SK-N-SH (cell line): ENCODE data around the gene PKNOX2. TPM values are rescaled to one million over a fixed set of nuclear protein-coding genes. Genes with fewer than 3 reads are reported as not detected.

Source experiments
- CTCF ChIA-PET: fragments of 300-600, 350-600 bp; formaldehyde crosslinking; extraction: SDS; loops from one replicate; lab custom pipeline; 2021; lab: Yijun Ruan, JAX
- POLR2A ChIA-PET: fragments of 350-600 bp; sonication (Branson Sonifier 250); formaldehyde crosslinking; extraction: SDS; loops from one replicate; lab custom pipeline; 2020; ENCODE audit warnings: antibody characterized with exemption, inconsistent platforms; lab: Yijun Ruan, JAX
- DNase-seq: peaks from one replicate; pipeline ENCODE4 v3.0.0; 2012
- H2AFZ ChIP-seq: fragments of 200-600 bp; sonication (generic); 2 replicates; pipeline ENCODE4 v1.8.1; 2016; ENCODE audit warnings: antibody characterized with exemption, mild to moderate bottlenecking, low read depth
- H3F3A ChIP-seq: fragments of 200-600 bp; sonication (generic); replicated peaks from 2 replicates; pipeline ENCODE3; 2016; ENCODE audit warnings: antibody characterized with exemption, mild to moderate bottlenecking; ENCODE audit not compliant: insufficient read depth
- H3K27ac ChIP-seq, 2 experiments: fragments of 200-500 bp in 1 of 2; fragments of 200-600 bp in 1 of 2; sonication (Bioruptor generic) in 1 of 2; sonication (generic), shearing (Covaris generic) in 1 of 2; 2 replicates each; pipeline versions ENCODE4 v1.5.1 to v1.6.1; 2014 to 2016; ENCODE audit warnings: low read depth in 2 of 2, inconsistent platforms in 1 of 2, low read length in 1 of 2, mild to moderate bottlenecking in 1 of 2, mixed read lengths in 1 of 2
- H3K27me3 ChIP-seq: fragments of 200-600 bp; sonication (generic), shearing (Covaris generic); 2 replicates; pipeline ENCODE4 v1.6.1; 2016; ENCODE audit warnings: mixed run types; ENCODE audit not compliant: insufficient read depth
- H3K36me3 ChIP-seq, 2 experiments: fragments of 200-500 bp in 1 of 2; fragments of 200-600 bp in 1 of 2; sonication (Bioruptor generic) in 1 of 2; sonication (generic) in 1 of 2; replicated peaks in 1 of 2; 2 replicates each; pipeline versions ENCODE3 to v1.5.1; 2014 to 2016; ENCODE audit warnings: low read length in 1 of 2, mild to moderate bottlenecking in 1 of 2; ENCODE audit not compliant: insufficient read depth in 2 of 2, control insufficient read depth in 1 of 2
- H3K4me1 ChIP-seq, 2 experiments: fragments of 200-500 bp in 1 of 2; fragments of 200-600 bp in 1 of 2; sonication (Bioruptor generic) in 1 of 2; sonication (generic), shearing (Covaris generic) in 1 of 2; 2 replicates each; pipeline versions ENCODE4 v1.5.1 to v1.6.1; 2014 to 2016; ENCODE audit warnings: low read depth in 1 of 2, low read length in 1 of 2, mixed run types in 1 of 2; ENCODE audit not compliant: insufficient read depth in 2 of 2, control insufficient read depth in 1 of 2
- H3K4me2 ChIP-seq: fragments of 200-600 bp; sonication (generic), shearing (Covaris generic); 2 replicates; pipeline ENCODE4 v1.6.1; 2017; ENCODE audit warnings: mixed run types
- H3K4me3 ChIP-seq, 2 experiments: fragments of 200-500 bp in 1 of 2; fragments of 200-600 bp in 1 of 2; sonication (Bioruptor generic) in 1 of 2; sonication (generic), shearing (Covaris generic) in 1 of 2; 2 replicates each; pipeline versions ENCODE4 v1.5.1 to v1.8.1; 2014 to 2016; ENCODE audit warnings: low read depth in 2 of 2, inconsistent platforms in 1 of 2, low read length in 1 of 2, mild to moderate bottlenecking in 1 of 2, mixed read lengths in 1 of 2, moderate library complexity in 1 of 2
- H3K79me2 ChIP-seq: fragments of 200-600 bp; sonication (generic); 2 replicates; pipeline ENCODE4 v1.8.1; 2017; ENCODE audit warnings: mild to moderate bottlenecking; ENCODE audit not compliant: insufficient read depth
- H3K9ac ChIP-seq: fragments of 200-600 bp; sonication (generic); 2 replicates; pipeline ENCODE4 v1.6.1; 2017; ENCODE audit warnings: mixed run types
- H3K9me2 ChIP-seq: fragments of 200-600 bp; sonication (generic); 2 replicates; pipeline ENCODE4 v1.6.1; 2017; ENCODE audit warnings: mixed run types
- H3K9me3 ChIP-seq: fragments of 200-600 bp; sonication (generic); 2 replicates; pipeline ENCODE4 v1.6.1; 2017; ENCODE audit warnings: mixed run types, mild to moderate bottlenecking, moderate library complexity
- H4K20me1 ChIP-seq: fragments of 200-600 bp; sonication (generic); 2 replicates; pipeline ENCODE4 v1.6.1; 2017; ENCODE audit warnings: mild to moderate bottlenecking, mixed run types; ENCODE audit not compliant: insufficient read depth
- CHD2 ChIP-seq: fragments of 150-350 bp; IDR thresholded peaks from 2 replicates; pipeline ENCODE4 v1.6.1; 2018; ENCODE audit warnings: low read length; ENCODE audit not compliant: partially characterized antibody
- EZH2phosphoT487 ChIP-seq: fragments of 200-600 bp; sonication (generic); IDR thresholded peaks from 2 replicates; pipeline ENCODE4 v1.6.1; 2017; ENCODE audit warnings: low read depth, mixed run types, mild to moderate bottlenecking, antibody characterized with exemption, moderate library complexity, borderline replicate concordance
- GATA2 ChIP-seq: sonication (generic); formaldehyde crosslinking; IDR thresholded peaks from 2 replicates; pipeline ENCODE4 v1.5.0; 2020; ENCODE audit warnings: mild to moderate bottlenecking, missing genetic modification reagents
- IRF3 ChIP-seq: fragments of 150-350 bp; IDR thresholded peaks from 2 replicates; pipeline ENCODE4 v1.6.1; 2016; ENCODE audit warnings: mild to moderate bottlenecking, low read depth, low read length
- JUND ChIP-seq: IDR thresholded peaks from 2 replicates; pipeline ENCODE4 v1.4.0; 2012
- MEF2A ChIP-seq: IDR thresholded peaks from 2 replicates; pipeline ENCODE4 v1.4.0; 2012; ENCODE audit warnings: low read depth, borderline replicate concordance
- MXI1 ChIP-seq: IDR thresholded peaks from 2 replicates; pipeline ENCODE4 v1.6.1; 2012; ENCODE audit warnings: mild to moderate bottlenecking, low read depth, low read length, improper control_type of control experiment
- RCOR1 ChIP-seq: fragments of 150-350 bp; IDR thresholded peaks from 2 replicates; pipeline ENCODE4 v1.6.1; 2017; ENCODE audit warnings: antibody characterized with exemption, low read length
- RFX5 ChIP-seq: IDR thresholded peaks from 2 replicates; pipeline ENCODE4 v1.6.1; 2012; ENCODE audit warnings: mild to moderate bottlenecking, improper control_type of control experiment, low read length
- RXRA ChIP-seq: IDR thresholded peaks from 2 replicates; pipeline ENCODE4 v1.4.0; 2012; ENCODE audit warnings: low read depth, mild to moderate bottlenecking, borderline replicate concordance
- TAF1 ChIP-seq: IDR thresholded peaks from 2 replicates; pipeline ENCODE4 v1.6.1; 2012; ENCODE audit warnings: low read depth, mild to moderate bottlenecking, low read length, moderate library complexity, borderline replicate concordance
- TCF12 ChIP-seq: IDR thresholded peaks from 2 replicates; pipeline ENCODE4 v1.4.0; 2012
- TEAD4 ChIP-seq: IDR thresholded peaks from 2 replicates; pipeline ENCODE4 v1.4.0; 2012; ENCODE audit warnings: mild to moderate bottlenecking, borderline replicate concordance; ENCODE audit not compliant: insufficient read depth
- USF1 ChIP-seq: IDR thresholded peaks from 2 replicates; pipeline ENCODE4 v1.4.0; 2012; ENCODE audit warnings: low read depth, borderline replicate concordance
- USF2 ChIP-seq: fragments of 150-350 bp; IDR thresholded peaks from 2 replicates; pipeline ENCODE4 v1.6.1; 2017; ENCODE audit warnings: antibody characterized with exemption, low read length, low read depth, borderline replicate concordance
- YY1 ChIP-seq: IDR thresholded peaks from 2 replicates; pipeline ENCODE4 v1.4.0; 2012; ENCODE audit warnings: low read depth, mild to moderate bottlenecking
- WGBS: methylation state at CpG from one replicate; pipeline ENCODE4 v1.1.6; 2017; ENCODE audit warnings: low lambda C conversion rate; 5-methylcytosine and 5-hydroxymethylcytosine counted together
- polyA plus RNA-seq, 3 experiments: library from polyadenylated mRNA; depleted of rRNA; stranded (reverse); fragments of >200 nt; gene quantifications; 2 replicates each; pipeline ENCODE4 v1.2.3, GENCODE V29; 2012

PKNOX2 gene
- polyA plus RNA-seq, 1 of the 3 experiments (the other 2 are of a cell fraction), result 0.02 TPM

DNA sequence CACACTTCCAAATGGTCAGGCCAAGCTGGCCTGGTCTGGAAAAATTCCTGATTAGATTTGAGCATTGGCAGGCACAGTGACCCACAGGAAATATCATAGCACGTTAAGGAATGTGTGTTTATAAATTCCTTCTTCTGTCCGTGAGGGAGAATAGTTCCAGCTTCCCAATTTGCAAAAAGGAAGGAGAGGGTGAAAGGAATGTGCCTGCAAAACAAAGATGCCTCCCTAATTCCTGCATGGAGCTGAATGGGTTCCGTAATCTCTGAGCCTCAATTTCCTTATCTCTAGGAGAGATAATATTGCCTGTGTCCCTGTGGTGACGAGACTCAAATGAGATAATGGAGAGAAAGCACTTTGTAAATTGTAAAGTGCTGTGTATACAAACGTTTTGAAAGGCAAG is 226.4 kb downstream of the PKNOX2 start:
- H3K4me2 ChIP-seq, result no peak overlapping the region; the same call in 1 of the 2 replicates
- no peaks in the 10 kb centered on the region for H3K36me3 ChIP-seq
- no peaks in the 10 kb centered on the region for H3F3A ChIP-seq
- H3K4me3 ChIP-seq, result no peak overlapping the region
- no peaks in the 10 kb centered on the region for H3K27me3 ChIP-seq
- peak; percentile 60 for DNase-seq
- H3K9me3 ChIP-seq, result no peaks in the 10 kb centered on the region
- ChIA-PET POLR2A (no interaction called here), CTCF (interaction anchor here (0.8 to 2.9 kb wide), 9 partner anchors 10 to 300 kb away, joined by 3 to 16 read pairs (median 4); no protein-coding TSS in a partner anchor)
- H2AFZ ChIP-seq, result peak overlapping the region; percentile 63; the same call in 1 of the 2 replicates
- no peaks in the 10 kb centered on the region for H3K9me2 ChIP-seq
- no peak overlapping the region for H3K27ac ChIP-seq
- peaks cover 0 to 6% of the 10 kb centered on the region in 2 experiments; a peak in 2 of 4 replicates for H3K4me1 ChIP-seq
- no peaks in the 10 kb centered on the region for H4K20me1 ChIP-seq
- no peaks in the 10 kb centered on the region for H3K79me2 ChIP-seq
- TF ChIP-seq IRF3, result no peak
- TF ChIP-seq RCOR1, result peak; percentile 70; the same call in 1 of the 2 replicates
- TF ChIP-seq YY1, result no peak
- TF ChIP-seq GATA2, result peak; percentile 83
- 9% methylated on average over 5 of the region's 5 CpGs for WGBS
- H3K9ac ChIP-seq, result no peak overlapping the region

DNA sequence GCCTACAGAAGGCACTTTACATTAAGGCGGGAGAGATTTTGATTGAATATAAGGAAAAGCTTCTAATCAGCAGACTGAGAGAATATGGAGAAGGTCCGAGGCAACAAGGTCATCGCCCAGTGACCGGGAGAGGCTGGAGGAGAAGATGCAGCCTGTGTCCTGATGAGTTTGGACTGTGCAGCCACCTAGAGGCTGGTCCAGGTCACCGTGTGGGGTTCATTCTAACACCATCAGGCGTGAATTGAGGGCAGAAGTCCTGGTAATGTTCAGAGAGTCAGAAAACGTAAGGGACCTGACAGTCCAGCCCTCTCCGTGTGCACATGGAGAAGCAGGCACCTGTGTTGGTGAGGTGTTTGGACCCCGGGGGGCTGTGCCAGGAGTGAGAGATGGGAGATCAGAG is 228.8 kb downstream of the PKNOX2 start:
- CTCF ChIA-PET, result interaction anchor here (3.0 kb wide), 1 partner anchor 11 kb away, joined by 20 read pairs; no protein-coding TSS in a partner anchor
- no peak for DNase-seq
- TF ChIP-seq EZH2phosphoT487 (no peak), RXRA (no peak), JUND (no peak), MEF2A (no peak), TCF12 (no peak), USF1 (no peak), MXI1 (no peak), TEAD4 (no peak), RFX5 (no peak), CHD2 (no peak), TAF1 (no peak), RCOR1 (no peak), USF2 (no peak)
- TF ChIP-seq, all 33 proteins: peak for 0
- Histone ChIP-seq H3K4me3 (no peak overlapping the region), H3K9ac (no peak overlapping the region), H3K36me3 (no peaks in the 10 kb centered on the region), H3K27me3 (no peaks in the 10 kb centered on the region), H3K4me1 (peaks cover 0 to 6% of the 10 kb centered on the region in 2 experiments; a peak in 2 of 4 replicates), H2AFZ (no peak overlapping the region), H3K9me3 (no peaks in the 10 kb centered on the region), H3K9me2 (no peaks in the 10 kb centered on the region), H3K27ac (no peak overlapping the region), H4K20me1 (no peaks in the 10 kb centered on the region), H3F3A (no peaks in the 10 kb centered on the region), H3K79me2 (no peaks in the 10 kb centered on the region), H3K4me2 (no peak overlapping the region)
- 57% methylated on average over 6 of the region's 9 CpGs for WGBS
- POLR2A ChIA-PET, result no interaction called here
